Liver (tissue), 9 donors: ENCODE measurements around the gene PNPLA1. TPM values are rescaled to one million over a fixed set of nuclear protein-coding genes. Genes with fewer than 3 reads are reported as not detected.

Experiments
- DNase-seq: peaks from one replicate; pipeline ENCODE4 v3.0.0-alpha.2; 2017; ENCODE audit warnings: low spot score
- H3K27ac ChIP-seq, 2 donors: one replicate each; pipeline ENCODE4 v1.7.0; 2013; ENCODE audit warnings: inconsistent platforms in 2 of 2, low read length in 2 of 2, control low read depth in 1 of 2, low read depth in 1 of 2, mild to moderate bottlenecking in 1 of 2
- H3K27me3 ChIP-seq, 4 donors: one replicate each; pipeline versions ENCODE4 v1.6.1 to v1.7.0; 2013; ENCODE audit warnings: low read length in 3 of 4, inconsistent platforms in 1 of 4, mild to moderate bottlenecking in 1 of 4, moderate library complexity in 1 of 4; ENCODE audit not compliant: control insufficient read depth in 4 of 4, insufficient read depth in 4 of 4
- H3K36me3 ChIP-seq, 4 donors: one replicate each; pipeline versions ENCODE4 v1.6.1 to v1.7.0; 2013; ENCODE audit warnings: low read length in 3 of 4, mild to moderate bottlenecking in 3 of 4, low read depth in 1 of 4, moderate library complexity in 1 of 4; ENCODE audit not compliant: control insufficient read depth in 4 of 4, insufficient read depth in 3 of 4
- H3K4me1 ChIP-seq, 4 donors: one replicate each; pipeline versions ENCODE4 v1.6.1 to v1.7.0; 2013; ENCODE audit warnings: low read length in 3 of 4, mild to moderate bottlenecking in 3 of 4, moderate library complexity in 1 of 4; ENCODE audit not compliant: control insufficient read depth in 4 of 4, insufficient read depth in 4 of 4
- H3K4me3 ChIP-seq, 3 donors: one replicate each; pipeline versions ENCODE4 v1.6.1 to v1.7.0; 2013; ENCODE audit warnings: low read length in 3 of 3, control low read depth in 1 of 3, low read depth in 1 of 3, mild to moderate bottlenecking in 1 of 3
- H3K9ac ChIP-seq, 2 donors: one replicate each; pipeline ENCODE4 v1.7.0; 2013; ENCODE audit warnings: low read length in 2 of 2, mild to moderate bottlenecking in 2 of 2, moderate library complexity in 2 of 2, control low read depth in 1 of 2, low read depth in 1 of 2
- H3K9me3 ChIP-seq, 4 donors: one replicate each; pipeline versions ENCODE4 v1.6.1 to v1.7.0; 2013; ENCODE audit warnings: low read length in 3 of 4; ENCODE audit not compliant: control insufficient read depth in 4 of 4
- EGR1 ChIP-seq, 2 donors: IDR thresholded peaks; 2 replicates each; pipeline ENCODE4 v1.6.1; 2016 to 2018; ENCODE audit warnings: antibody characterized with exemption in 2 of 2, low read depth in 2 of 2
- FOXA1 ChIP-seq: IDR thresholded peaks from 2 replicates; pipeline ENCODE4 v1.6.1; 2016; ENCODE audit warnings: antibody characterized with exemption
- FOXA2 ChIP-seq: IDR thresholded peaks from 2 replicates; pipeline ENCODE4 v1.6.1; 2016; ENCODE audit warnings: antibody characterized with exemption
- HNF4A ChIP-seq, 2 donors: conservative IDR thresholded peaks; 2 replicates each; pipeline ENCODE4 v1.6.1; 2016; ENCODE audit warnings: antibody characterized with exemption in 2 of 2, mild to moderate bottlenecking in 2 of 2
- HNF4G ChIP-seq: IDR thresholded peaks from 2 replicates; pipeline ENCODE4 v1.6.1; 2016; ENCODE audit warnings: antibody characterized with exemption
- JUND ChIP-seq, 2 donors: IDR thresholded peaks; 2 replicates each; pipeline ENCODE4 v1.6.1; 2016; ENCODE audit warnings: antibody characterized with exemption in 2 of 2
- NR2F2 ChIP-seq: IDR thresholded peaks from 2 replicates; pipeline ENCODE4 v1.6.1; 2016; ENCODE audit warnings: antibody characterized with exemption
- RAD21 ChIP-seq, 2 donors: IDR thresholded peaks; 2 replicates each; pipeline ENCODE4 v1.6.1; 2016; ENCODE audit warnings: antibody characterized with exemption in 2 of 2, mild to moderate bottlenecking in 2 of 2
- RXRA ChIP-seq, 2 donors: IDR thresholded peaks; 2 replicates each; pipeline ENCODE4 v1.6.1; 2017 to 2018; ENCODE audit warnings: antibody characterized with exemption in 2 of 2, mild to moderate bottlenecking in 1 of 2
- SP1 ChIP-seq: IDR thresholded peaks from 2 replicates; pipeline ENCODE4 v1.6.1; 2018; ENCODE audit warnings: antibody characterized with exemption, mild to moderate bottlenecking
- TAF1 ChIP-seq: conservative IDR thresholded peaks from 2 replicates; pipeline ENCODE4 v1.6.1; 2016; ENCODE audit warnings: antibody characterized with exemption, mild to moderate bottlenecking
- YY1 ChIP-seq: IDR thresholded peaks from 2 replicates; pipeline ENCODE4 v1.6.1; 2016; ENCODE audit warnings: antibody characterized with exemption, mild to moderate bottlenecking
- WGBS: extraction: QIAGEN DNeasy Blood & Tissue Kit; methylation state at CpG from one replicate; pipeline ENCODE4 v1.1.7; 2013; 5-methylcytosine and 5-hydroxymethylcytosine counted together
- polyA plus RNA-seq, 2 donors: library from polyadenylated mRNA; stranded (reverse) in 1 of 2; unstranded in 1 of 2; fragments of 200-250 nt in 1 of 2; fragments of >200 nt in 1 of 2; fragmentation: Nextera tagmentation in 1 of 2; extraction: Ambion mirVana in 1 of 2; gene quantifications; one replicate each; pipeline versions ENCODE4 v1.2.1 to v1.2.3, GENCODE V29; 2013 to 2015
- total RNA-seq, 2 donors: library from RNA; depleted of rRNA; stranded (reverse); fragments of >200 nt; gene quantifications; one replicate each; pipeline ENCODE4 v1.2.3, GENCODE V29; 2014
- TF ChIP-seq, protein P1 (sequence below): IDR thresholded peaks from 2 replicates; pipeline ENCODE4 v1.6.1; 2016; ENCODE audit warnings: antibody characterized with exemption, mild to moderate bottlenecking
- TF ChIP-seq, protein P2 (sequence below): IDR thresholded peaks from 2 replicates; pipeline ENCODE4 v1.6.1; 2016; ENCODE audit warnings: antibody characterized with exemption
- TF ChIP-seq, protein P3 (sequence below): IDR thresholded peaks from 2 replicates; pipeline ENCODE4 v1.6.1; 2016; ENCODE audit warnings: antibody characterized with exemption
- TF ChIP-seq, protein P4 (sequence below): IDR thresholded peaks from 2 replicates; pipeline ENCODE4 v1.6.1; 2016; ENCODE audit warnings: antibody characterized with exemption
- donor health status: healthy.
- donor health status: healthy.
- donor health status: healthy.
- donor health status: healthy.
- donor health status: healthy.

PNPLA1 gene
- total and polyA plus RNA-seq, 4 donors: 0.07 to 0.14 (median 0.08) TPM; not detected in 1

DNA sequence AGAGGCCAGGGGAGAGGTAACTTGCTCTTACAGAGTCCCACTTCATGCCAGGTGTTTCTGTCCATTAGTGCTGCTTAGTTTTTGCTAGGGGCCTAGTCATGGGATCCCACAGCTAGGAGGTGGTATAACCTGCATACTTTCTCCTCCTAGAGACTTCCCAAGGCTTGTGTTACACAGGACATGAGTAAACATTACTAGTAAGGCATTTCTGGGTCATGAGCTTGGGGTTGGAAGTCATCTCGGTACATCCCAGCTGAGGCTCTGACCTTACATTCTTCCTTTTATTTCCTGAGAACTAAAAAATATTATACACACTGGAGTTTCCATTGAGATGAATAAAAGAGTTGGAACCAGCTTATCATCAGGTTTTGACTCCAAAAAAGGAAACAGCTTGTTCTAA lies 20.9 kb upstream of the PNPLA1 start:
- TF ChIP-seq HNF4G (no peak), RAD21 (IDR thresholded peaks at IDR 0.05) (no peak), NR2F2 (peak; percentile 64)
- no peak overlapping the region for H3K4me3 ChIP-seq
- H3K9ac ChIP-seq: no peak overlapping the region

DNA sequence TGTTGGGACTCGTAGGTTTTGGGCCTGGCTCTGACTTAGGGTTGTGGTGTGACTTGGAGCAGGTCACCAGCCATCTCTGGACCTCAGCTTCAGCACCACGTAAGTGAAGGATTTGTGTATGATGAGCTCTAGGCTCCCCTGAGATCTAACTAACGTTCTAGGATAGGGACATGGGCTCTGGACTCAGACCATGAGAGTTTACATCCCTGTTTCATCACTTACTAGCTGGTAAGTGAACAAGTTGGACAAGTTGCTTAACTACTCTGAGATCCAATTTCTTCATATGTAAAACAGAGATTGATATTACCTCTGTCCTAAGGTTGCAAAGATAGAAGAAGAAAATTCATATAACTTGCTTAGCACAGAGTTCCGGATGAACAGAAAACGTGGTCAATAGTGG lies 20.3 kb upstream of the PNPLA1 start:
- no peak overlapping the region for H3K27ac ChIP-seq
- TF ChIP-seq SP1 (no peak), TAF1 (no peak)
- TF ChIP-seq, protein P1, sequence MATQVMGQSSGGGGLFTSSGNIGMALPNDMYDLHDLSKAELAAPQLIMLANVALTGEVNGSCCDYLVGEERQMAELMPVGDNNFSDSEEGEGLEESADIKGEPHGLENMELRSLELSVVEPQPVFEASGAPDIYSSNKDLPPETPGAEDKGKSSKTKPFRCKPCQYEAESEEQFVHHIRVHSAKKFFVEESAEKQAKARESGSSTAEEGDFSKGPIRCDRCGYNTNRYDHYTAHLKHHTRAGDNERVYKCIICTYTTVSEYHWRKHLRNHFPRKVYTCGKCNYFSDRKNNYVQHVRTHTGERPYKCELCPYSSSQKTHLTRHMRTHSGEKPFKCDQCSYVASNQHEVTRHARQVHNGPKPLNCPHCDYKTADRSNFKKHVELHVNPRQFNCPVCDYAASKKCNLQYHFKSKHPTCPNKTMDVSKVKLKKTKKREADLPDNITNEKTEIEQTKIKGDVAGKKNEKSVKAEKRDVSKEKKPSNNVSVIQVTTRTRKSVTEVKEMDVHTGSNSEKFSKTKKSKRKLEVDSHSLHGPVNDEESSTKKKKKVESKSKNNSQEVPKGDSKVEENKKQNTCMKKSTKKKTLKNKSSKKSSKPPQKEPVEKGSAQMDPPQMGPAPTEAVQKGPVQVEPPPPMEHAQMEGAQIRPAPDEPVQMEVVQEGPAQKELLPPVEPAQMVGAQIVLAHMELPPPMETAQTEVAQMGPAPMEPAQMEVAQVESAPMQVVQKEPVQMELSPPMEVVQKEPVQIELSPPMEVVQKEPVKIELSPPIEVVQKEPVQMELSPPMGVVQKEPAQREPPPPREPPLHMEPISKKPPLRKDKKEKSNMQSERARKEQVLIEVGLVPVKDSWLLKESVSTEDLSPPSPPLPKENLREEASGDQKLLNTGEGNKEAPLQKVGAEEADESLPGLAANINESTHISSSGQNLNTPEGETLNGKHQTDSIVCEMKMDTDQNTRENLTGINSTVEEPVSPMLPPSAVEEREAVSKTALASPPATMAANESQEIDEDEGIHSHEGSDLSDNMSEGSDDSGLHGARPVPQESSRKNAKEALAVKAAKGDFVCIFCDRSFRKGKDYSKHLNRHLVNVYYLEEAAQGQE: no peak
- H3K9me3 ChIP-seq: no peaks in the 10 kb centered on the region
- H3K27me3 ChIP-seq: no peaks in the 10 kb centered on the region
- no peak for DNase-seq
- no peaks in the 10 kb centered on the region for H3K36me3 ChIP-seq
- 92% methylated on average over 5 of the region's 5 CpGs for WGBS
- H3K9ac ChIP-seq: no peak overlapping the region
- H3K4me1 ChIP-seq: peaks cover 0 to 7% (median 2%) of the 10 kb centered on the region in 4 donors
- H3K4me3 ChIP-seq: no peak overlapping the region

More for the DNA sequence above, 20.9 kb upstream of the PNPLA1 start:
- no peak for DNase-seq
- 75% methylated on average over 1 of the region's 1 CpG for WGBS
- H3K4me1 ChIP-seq: peaks cover 0 to 7% (median 2%) of the 10 kb centered on the region in 4 donors
- H3K36me3 ChIP-seq: no peaks in the 10 kb centered on the region
- no peaks in the 10 kb centered on the region for H3K9me3 ChIP-seq
- H3K27me3 ChIP-seq: no peaks in the 10 kb centered on the region
- H3K27ac ChIP-seq: no peak overlapping the region

DNA sequence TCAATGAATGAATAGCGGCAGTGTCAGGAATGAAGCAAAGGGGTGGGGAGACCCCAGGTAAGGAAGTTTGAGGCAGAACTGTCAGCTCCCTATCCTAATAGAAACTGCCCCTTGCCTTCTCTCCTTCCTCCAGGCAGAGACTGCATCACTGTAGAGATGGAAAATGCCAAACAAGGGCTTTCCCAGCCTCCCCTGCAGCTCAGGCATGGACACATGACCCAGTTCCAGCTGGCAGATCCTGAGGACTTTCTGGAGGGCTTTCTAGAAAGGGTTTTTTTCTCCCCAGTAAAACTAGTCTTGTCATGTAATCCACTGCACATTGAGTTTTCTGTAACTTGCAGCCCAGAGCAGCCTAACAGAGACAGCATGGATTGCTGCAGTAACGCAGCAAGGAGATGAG lies 17.9 kb upstream of the PNPLA1 start:
- Histone ChIP-seq H3K9me3 (no peaks in the 10 kb centered on the region), H3K4me1 (peaks cover 0 to 2% (median 0%) of the 10 kb centered on the region in 4 donors), H3K9ac (no peak overlapping the region), H3K27me3 (no peaks in the 10 kb centered on the region), H3K4me3 (no peak overlapping the region), H3K27ac (no peak overlapping the region), H3K36me3 (no peaks in the 10 kb centered on the region)
- WGBS: 96% methylated on average over 2 of the region's 2 CpGs
- TF ChIP-seq EGR1 (IDR thresholded peaks at IDR 0.05; ENCODE audit: low read depth in 2 of 2): no peak
- no peak for TF ChIP-seq HNF4A (conservative IDR thresholded peaks at IDR 0.05)
- TF ChIP-seq, protein P2, sequence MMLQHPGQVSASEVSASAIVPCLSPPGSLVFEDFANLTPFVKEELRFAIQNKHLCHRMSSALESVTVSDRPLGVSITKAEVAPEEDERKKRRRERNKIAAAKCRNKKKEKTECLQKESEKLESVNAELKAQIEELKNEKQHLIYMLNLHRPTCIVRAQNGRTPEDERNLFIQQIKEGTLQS: no peak
- TF ChIP-seq, protein P3, sequence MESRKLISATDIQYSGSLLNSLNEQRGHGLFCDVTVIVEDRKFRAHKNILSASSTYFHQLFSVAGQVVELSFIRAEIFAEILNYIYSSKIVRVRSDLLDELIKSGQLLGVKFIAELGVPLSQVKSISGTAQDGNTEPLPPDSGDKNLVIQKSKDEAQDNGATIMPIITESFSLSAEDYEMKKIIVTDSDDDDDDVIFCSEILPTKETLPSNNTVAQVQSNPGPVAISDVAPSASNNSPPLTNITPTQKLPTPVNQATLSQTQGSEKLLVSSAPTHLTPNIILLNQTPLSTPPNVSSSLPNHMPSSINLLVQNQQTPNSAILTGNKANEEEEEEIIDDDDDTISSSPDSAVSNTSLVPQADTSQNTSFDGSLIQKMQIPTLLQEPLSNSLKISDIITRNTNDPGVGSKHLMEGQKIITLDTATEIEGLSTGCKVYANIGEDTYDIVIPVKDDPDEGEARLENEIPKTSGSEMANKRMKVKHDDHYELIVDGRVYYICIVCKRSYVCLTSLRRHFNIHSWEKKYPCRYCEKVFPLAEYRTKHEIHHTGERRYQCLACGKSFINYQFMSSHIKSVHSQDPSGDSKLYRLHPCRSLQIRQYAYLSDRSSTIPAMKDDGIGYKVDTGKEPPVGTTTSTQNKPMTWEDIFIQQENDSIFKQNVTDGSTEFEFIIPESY: no peak
- no peak for TF ChIP-seq TAF1
- TF ChIP-seq FOXA2: no peak
- no peak for TF ChIP-seq FOXA1
- no peak for TF ChIP-seq JUND (IDR thresholded peaks at IDR 0.05)
- TF ChIP-seq, protein P4, sequence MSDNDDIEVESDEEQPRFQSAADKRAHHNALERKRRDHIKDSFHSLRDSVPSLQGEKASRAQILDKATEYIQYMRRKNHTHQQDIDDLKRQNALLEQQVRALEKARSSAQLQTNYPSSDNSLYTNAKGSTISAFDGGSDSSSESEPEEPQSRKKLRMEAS: no peak
- no peak for TF ChIP-seq RXRA (IDR thresholded peaks at IDR 0.05)
- no peak for TF ChIP-seq HNF4G
- TF ChIP-seq, protein P1: no peak
- TF ChIP-seq YY1: no peak
- TF ChIP-seq RAD21 (IDR thresholded peaks at IDR 0.05): no peak
- DNase-seq: no peak
